Tibial nerve (tissue), 4 donors: ENCODE results near the gene MSN.

Experiments
- EP300 ChIP-seq, 2 donors: sonication (generic); formaldehyde crosslinking; IDR thresholded peaks; one replicate each; pipeline ENCODE4 v1.6.1; 2017; ENCODE audit warnings: antibody characterized with exemption in 2 of 2, mild to moderate bottlenecking in 1 of 2
- POLR2A ChIP-seq, 2 donors: fragments of 450-650 bp; IDR thresholded peaks; one replicate each; pipeline ENCODE4 v1.6.1; 2017; ENCODE audit warnings: antibody characterized with exemption in 2 of 2, mild to moderate bottlenecking in 2 of 2, moderate library complexity in 2 of 2
- TF ChIP-seq, protein P1 (sequence below), 5 experiments: fragments of 200-600 bp in 3 of 5; fragments of 450-650 bp in 2 of 5; sonication (generic) in 3 of 5; IDR thresholded peaks; one replicate each; pipeline ENCODE4 v1.5.1; 2016 to 2019; ENCODE audit warnings: antibody characterized with exemption in 5 of 5, mild to moderate bottlenecking in 3 of 5, moderate library complexity in 2 of 5

- no peak for TF ChIP-seq EP300 (IDR thresholded peaks at IDR 0.05)
- TF ChIP-seq, protein P1, sequence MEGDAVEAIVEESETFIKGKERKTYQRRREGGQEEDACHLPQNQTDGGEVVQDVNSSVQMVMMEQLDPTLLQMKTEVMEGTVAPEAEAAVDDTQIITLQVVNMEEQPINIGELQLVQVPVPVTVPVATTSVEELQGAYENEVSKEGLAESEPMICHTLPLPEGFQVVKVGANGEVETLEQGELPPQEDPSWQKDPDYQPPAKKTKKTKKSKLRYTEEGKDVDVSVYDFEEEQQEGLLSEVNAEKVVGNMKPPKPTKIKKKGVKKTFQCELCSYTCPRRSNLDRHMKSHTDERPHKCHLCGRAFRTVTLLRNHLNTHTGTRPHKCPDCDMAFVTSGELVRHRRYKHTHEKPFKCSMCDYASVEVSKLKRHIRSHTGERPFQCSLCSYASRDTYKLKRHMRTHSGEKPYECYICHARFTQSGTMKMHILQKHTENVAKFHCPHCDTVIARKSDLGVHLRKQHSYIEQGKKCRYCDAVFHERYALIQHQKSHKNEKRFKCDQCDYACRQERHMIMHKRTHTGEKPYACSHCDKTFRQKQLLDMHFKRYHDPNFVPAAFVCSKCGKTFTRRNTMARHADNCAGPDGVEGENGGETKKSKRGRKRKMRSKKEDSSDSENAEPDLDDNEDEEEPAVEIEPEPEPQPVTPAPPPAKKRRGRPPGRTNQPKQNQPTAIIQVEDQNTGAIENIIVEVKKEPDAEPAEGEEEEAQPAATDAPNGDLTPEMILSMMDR (IDR thresholded peaks at IDR 0.05): no peak
- no peak for TF ChIP-seq POLR2A (IDR thresholded peaks at IDR 0.05)
These were observed 29.8 kb downstream of the MSN start for GRCh38 chrX:65697211-65697641.
